Keratinocyte (primary cell): Measurements from ENCODE around the gene NLRP6.

Source experiments
- EZH2 ChIP-seq: IDR thresholded peaks from one replicate; pipeline ENCODE4 v1.6.1; 2012; ENCODE audit warnings: inconsistent platforms, mild to moderate bottlenecking, low read length, moderate library complexity
- TF ChIP-seq, protein P1 (sequence below), 3 experiments: IDR thresholded peaks in 1 of 3; conservative IDR thresholded peaks in 1 of 3; optimal IDR thresholded peaks in 1 of 3; 2 replicates in 2 of 3; 3 replicates in 1 of 3; pipeline versions ENCODE3 to v1.5.1; 2011; ENCODE audit warnings: low read length in 3 of 3, mild to moderate bottlenecking in 3 of 3, moderate library complexity in 2 of 3, control low read depth in 1 of 3, inconsistent platforms in 1 of 3; ENCODE audit not compliant: insufficient read depth in 2 of 3; ENCODE audit errors: extremely low read depth in 1 of 3

GRCh38 chr11:232783-233565 is 45.2 kb upstream of the NLRP6 start:
- TF ChIP-seq, protein P1, sequence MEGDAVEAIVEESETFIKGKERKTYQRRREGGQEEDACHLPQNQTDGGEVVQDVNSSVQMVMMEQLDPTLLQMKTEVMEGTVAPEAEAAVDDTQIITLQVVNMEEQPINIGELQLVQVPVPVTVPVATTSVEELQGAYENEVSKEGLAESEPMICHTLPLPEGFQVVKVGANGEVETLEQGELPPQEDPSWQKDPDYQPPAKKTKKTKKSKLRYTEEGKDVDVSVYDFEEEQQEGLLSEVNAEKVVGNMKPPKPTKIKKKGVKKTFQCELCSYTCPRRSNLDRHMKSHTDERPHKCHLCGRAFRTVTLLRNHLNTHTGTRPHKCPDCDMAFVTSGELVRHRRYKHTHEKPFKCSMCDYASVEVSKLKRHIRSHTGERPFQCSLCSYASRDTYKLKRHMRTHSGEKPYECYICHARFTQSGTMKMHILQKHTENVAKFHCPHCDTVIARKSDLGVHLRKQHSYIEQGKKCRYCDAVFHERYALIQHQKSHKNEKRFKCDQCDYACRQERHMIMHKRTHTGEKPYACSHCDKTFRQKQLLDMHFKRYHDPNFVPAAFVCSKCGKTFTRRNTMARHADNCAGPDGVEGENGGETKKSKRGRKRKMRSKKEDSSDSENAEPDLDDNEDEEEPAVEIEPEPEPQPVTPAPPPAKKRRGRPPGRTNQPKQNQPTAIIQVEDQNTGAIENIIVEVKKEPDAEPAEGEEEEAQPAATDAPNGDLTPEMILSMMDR (optimal IDR thresholded peaks at IDR 0.05 in 1 of 3, IDR thresholded peaks at IDR 0.05 in 1 of 3, conservative IDR thresholded peaks at IDR 0.05 in 1 of 3; ENCODE audit: extremely low read depth in 1 of 3, insufficient read depth in 2 of 3, low read length in 3 of 3) = no peak
- no peak for TF ChIP-seq EZH2
